IPS-18a (cell line): ENCODE results near the gene CPOX.

Source experiments
- H3K27ac ChIP-seq: one replicate; pipeline ENCODE4 v1.5.1; 2013; ENCODE audit warnings: low read length
- H3K27me3 ChIP-seq: one replicate; pipeline ENCODE4 v1.6.1; 2013; ENCODE audit warnings: mild to moderate bottlenecking, low read length; ENCODE audit not compliant: control insufficient read depth, insufficient read depth
- H3K36me3 ChIP-seq: one replicate; pipeline ENCODE4 v1.6.1; 2013; ENCODE audit warnings: low read depth, low read length; ENCODE audit not compliant: control insufficient read depth
- H3K4me1 ChIP-seq: one replicate; pipeline ENCODE4 v1.6.1; 2013; ENCODE audit warnings: low read depth, low read length; ENCODE audit not compliant: control insufficient read depth
- H3K4me3 ChIP-seq: one replicate; pipeline ENCODE4 v1.5.1; 2013; ENCODE audit warnings: low read length
- H3K9ac ChIP-seq: one replicate; pipeline ENCODE4 v1.6.1; 2013; ENCODE audit warnings: mild to moderate bottlenecking, low read length, moderate library complexity
- H3K9me3 ChIP-seq: one replicate; pipeline ENCODE4 v1.6.1; 2013; ENCODE audit warnings: low read depth, low read length; ENCODE audit not compliant: control insufficient read depth

Gene CPOX

GRCh38 chr3:98550833-98551232, 42.6 kb downstream of the CPOX start:
- Histone ChIP-seq H3K9ac (no peak overlapping the region), H3K4me1 (no peaks in the 10 kb centered on the region)

GRCh38 chr3:98548544-98548943, 44.9 kb downstream of the CPOX start:
- Histone ChIP-seq H3K36me3 (no peaks in the 10 kb centered on the region), H3K27ac (no peak overlapping the region), H3K4me1 (no peaks in the 10 kb centered on the region), H3K27me3 (no peaks in the 10 kb centered on the region), H3K9ac (no peak overlapping the region), H3K9me3 (no peaks in the 10 kb centered on the region), H3K4me3 (no peak overlapping the region)

More at GRCh38 chr3:98550833-98551232, 42.6 kb downstream of the CPOX start:
- H3K27me3 ChIP-seq, result no peaks in the 10 kb centered on the region
- H3K27ac ChIP-seq, result no peak overlapping the region
- H3K9me3 ChIP-seq, result no peaks in the 10 kb centered on the region
- no peaks in the 10 kb centered on the region for H3K36me3 ChIP-seq
- no peak overlapping the region for H3K4me3 ChIP-seq

DNA sequence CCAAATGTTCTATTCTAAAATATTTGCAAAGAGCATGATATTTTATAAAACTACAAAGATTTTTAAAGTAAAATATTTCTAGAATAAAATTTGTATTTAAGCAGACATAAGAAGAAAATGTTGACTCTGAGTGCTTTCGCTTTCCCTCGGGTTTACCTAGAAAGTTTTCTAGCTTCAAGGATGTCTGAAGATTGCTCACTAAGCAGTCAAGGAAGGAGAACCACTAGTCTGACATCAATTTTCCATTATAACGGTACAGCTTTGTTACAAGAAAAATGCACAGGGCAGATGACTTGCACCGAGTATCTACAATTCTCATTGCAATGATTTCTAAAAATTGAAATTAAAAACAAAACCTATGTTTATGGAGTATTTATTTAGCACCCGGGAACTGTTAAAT, 47.5 kb downstream of the CPOX start:
- H3K36me3 ChIP-seq, result no peaks in the 10 kb centered on the region
- no peak overlapping the region for H3K4me3 ChIP-seq
- no peaks in the 10 kb centered on the region for H3K9me3 ChIP-seq
- H3K27me3 ChIP-seq, result no peaks in the 10 kb centered on the region
- no peaks in the 10 kb centered on the region for H3K4me1 ChIP-seq
- H3K27ac ChIP-seq, result no peak overlapping the region
- no peak overlapping the region for H3K9ac ChIP-seq

DNA sequence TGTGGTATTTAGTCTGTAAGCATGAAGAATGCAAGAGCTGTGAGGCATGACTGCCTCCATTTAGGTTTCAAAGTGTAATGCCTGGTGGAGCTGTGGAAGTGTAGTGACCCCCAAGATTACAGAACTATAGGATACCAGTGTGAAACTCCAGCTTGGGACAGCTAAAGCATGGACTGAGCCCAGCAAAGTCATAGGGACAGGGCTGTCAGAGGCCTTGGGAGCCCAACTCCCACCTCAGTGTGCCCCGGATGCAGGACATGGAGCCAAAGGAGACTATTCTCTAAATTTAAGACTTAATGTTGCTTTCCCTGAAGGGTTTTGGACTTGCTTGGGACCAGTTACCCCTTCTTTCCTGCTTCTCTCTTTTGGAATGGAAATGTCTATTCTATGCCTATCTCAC, 50.8 kb downstream of the CPOX start:
- H3K36me3 ChIP-seq, result no peaks in the 10 kb centered on the region
- no peaks in the 10 kb centered on the region for H3K27me3 ChIP-seq
- no peaks in the 10 kb centered on the region for H3K9me3 ChIP-seq
- H3K4me1 ChIP-seq, result no peaks in the 10 kb centered on the region
- no peak overlapping the region for H3K4me3 ChIP-seq
- no peak overlapping the region for H3K27ac ChIP-seq
- H3K9ac ChIP-seq, result no peak overlapping the region

GRCh38 chr3:98541695-98542094, 51.7 kb downstream of the CPOX start:
- no peak overlapping the region for H3K4me3 ChIP-seq
- no peaks in the 10 kb centered on the region for H3K9me3 ChIP-seq
- H3K4me1 ChIP-seq, result no peaks in the 10 kb centered on the region
- H3K9ac ChIP-seq, result no peak overlapping the region
- H3K27me3 ChIP-seq, result no peaks in the 10 kb centered on the region
- H3K36me3 ChIP-seq, result no peaks in the 10 kb centered on the region
- H3K27ac ChIP-seq, result no peak overlapping the region

GRCh38 chr3:98540346-98540745, 53.1 kb downstream of the CPOX start:
- H3K27me3 ChIP-seq, result no peaks in the 10 kb centered on the region
- H3K9ac ChIP-seq, result no peak overlapping the region
- no peak overlapping the region for H3K27ac ChIP-seq
- no peak overlapping the region for H3K4me3 ChIP-seq
- no peaks in the 10 kb centered on the region for H3K36me3 ChIP-seq
- H3K4me1 ChIP-seq, result no peaks in the 10 kb centered on the region
- no peaks in the 10 kb centered on the region for H3K9me3 ChIP-seq

- H3K9ac ChIP-seq, result no peak overlapping the region
- H3K36me3 ChIP-seq, result no peaks in the 10 kb centered on the region
- H3K9me3 ChIP-seq, result no peaks in the 10 kb centered on the region
- H3K27me3 ChIP-seq, result no peaks in the 10 kb centered on the region
- H3K4me1 ChIP-seq, result no peaks in the 10 kb centered on the region
- H3K27ac ChIP-seq, result no peak overlapping the region
- H3K4me3 ChIP-seq, result no peak overlapping the region
Measured at GRCh38 chr3:98536456-98537017, 56.9 kb downstream of the CPOX start.

- Histone ChIP-seq H3K27ac (no peak overlapping the region), H3K4me1 (no peaks in the 10 kb centered on the region), H3K36me3 (no peaks in the 10 kb centered on the region), H3K9ac (no peak overlapping the region), H3K9me3 (no peaks in the 10 kb centered on the region), H3K27me3 (no peaks in the 10 kb centered on the region), H3K4me3 (no peak overlapping the region)
Measured at GRCh38 chr3:98534734-98535133, 58.7 kb downstream of the CPOX start.

DNA sequence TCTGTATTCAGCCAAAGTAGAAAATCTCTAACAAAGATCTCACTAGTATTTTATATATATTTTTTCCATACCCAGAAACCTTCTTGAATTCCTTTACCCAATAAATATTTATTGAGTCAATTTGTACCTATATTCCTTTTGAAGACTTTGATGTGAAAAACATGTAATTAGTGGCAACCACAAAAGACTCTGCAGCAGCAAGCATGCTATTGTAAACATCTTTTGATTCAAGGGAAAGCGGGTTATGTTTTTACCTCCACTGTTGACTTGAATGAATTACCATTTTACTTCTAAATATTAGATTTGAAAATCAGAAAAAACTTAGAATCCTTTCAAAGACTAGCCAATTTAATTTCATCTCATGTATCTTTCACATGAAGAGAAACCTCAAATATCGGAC, 59.2 kb downstream of the CPOX start:
- no peaks in the 10 kb centered on the region for H3K4me1 ChIP-seq
- H3K36me3 ChIP-seq, result no peaks in the 10 kb centered on the region
- no peaks in the 10 kb centered on the region for H3K9me3 ChIP-seq
- H3K9ac ChIP-seq, result no peak overlapping the region
- H3K27me3 ChIP-seq, result no peaks in the 10 kb centered on the region
- H3K27ac ChIP-seq, result no peak overlapping the region
- H3K4me3 ChIP-seq, result no peak overlapping the region

DNA sequence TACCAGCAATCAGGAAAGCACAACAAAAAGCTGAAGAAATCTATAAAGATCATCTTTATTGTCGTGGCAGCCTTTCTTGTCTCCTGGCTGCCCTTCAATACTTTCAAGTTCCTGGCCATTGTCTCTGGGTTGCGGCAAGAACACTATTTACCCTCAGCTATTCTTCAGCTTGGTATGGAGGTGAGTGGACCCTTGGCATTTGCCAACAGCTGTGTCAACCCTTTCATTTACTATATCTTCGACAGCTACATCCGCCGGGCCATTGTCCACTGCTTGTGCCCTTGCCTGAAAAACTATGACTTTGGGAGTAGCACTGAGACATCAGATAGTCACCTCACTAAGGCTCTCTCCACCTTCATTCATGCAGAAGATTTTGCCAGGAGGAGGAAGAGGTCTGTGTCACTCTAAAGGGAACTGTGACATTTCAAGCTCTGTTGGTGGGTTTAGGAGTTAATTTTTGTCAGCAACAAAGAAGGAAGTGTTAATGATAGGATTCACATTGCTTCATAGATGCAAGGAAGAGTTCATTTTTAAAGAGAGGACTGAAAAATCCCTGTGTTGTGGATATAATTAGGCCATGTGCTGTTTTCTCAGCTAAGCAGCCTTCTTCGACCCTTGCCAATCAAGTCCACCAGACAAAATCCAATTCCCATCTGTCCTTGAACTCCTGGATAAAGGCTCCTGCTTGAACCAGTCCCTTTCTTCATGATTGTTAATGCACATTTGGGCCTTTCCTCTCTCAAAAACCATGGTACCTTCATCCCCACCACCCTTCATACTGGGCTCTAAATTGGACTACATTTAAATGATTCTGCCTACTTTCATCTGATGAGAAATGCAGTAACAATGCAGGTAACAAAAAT, 60.5 kb downstream of the CPOX start:
- Histone ChIP-seq H3K9me3 (no peaks in the 10 kb centered on the region), H3K27me3 (no peaks in the 10 kb centered on the region), H3K36me3 (no peaks in the 10 kb centered on the region), H3K9ac (no peak overlapping the region), H3K4me1 (no peaks in the 10 kb centered on the region), H3K27ac (no peak overlapping the region), H3K4me3 (no peak overlapping the region)

DNA sequence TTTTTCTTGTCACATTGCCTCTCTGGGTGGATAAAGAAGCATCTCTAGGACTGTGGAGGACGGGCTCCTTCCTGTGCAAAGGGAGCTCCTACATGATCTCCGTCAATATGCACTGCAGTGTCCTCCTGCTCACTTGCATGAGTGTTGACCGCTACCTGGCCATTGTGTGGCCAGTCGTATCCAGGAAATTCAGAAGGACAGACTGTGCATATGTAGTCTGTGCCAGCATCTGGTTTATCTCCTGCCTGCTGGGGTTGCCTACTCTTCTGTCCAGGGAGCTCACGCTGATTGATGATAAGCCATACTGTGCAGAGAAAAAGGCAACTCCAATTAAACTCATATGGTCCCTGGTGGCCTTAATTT, 61.2 kb downstream of the CPOX start:
- Histone ChIP-seq H3K4me1 (no peaks in the 10 kb centered on the region), H3K4me3 (no peak overlapping the region), H3K9me3 (no peaks in the 10 kb centered on the region), H3K36me3 (no peaks in the 10 kb centered on the region), H3K27ac (no peak overlapping the region), H3K9ac (no peak overlapping the region), H3K27me3 (no peaks in the 10 kb centered on the region)
